Astrocyte (in vitro differentiated cells and primary cell): ENCODE results near the gene HBM.

Experiments
- EZH2 ChIP-seq: IDR thresholded peaks from 2 replicates; pipeline ENCODE4 v1.6.1; 2012; ENCODE audit warnings: mild to moderate bottlenecking, low read length, inconsistent platforms; ENCODE audit not compliant: insufficient read depth
- TF ChIP-seq, protein P1 (sequence below): IDR thresholded peaks from 2 replicates; pipeline ENCODE4 v1.5.1; 2011; ENCODE audit warnings: low read depth, mild to moderate bottlenecking, inconsistent platforms, low read length, moderate library complexity; ENCODE audit not compliant: insufficient read depth

DNA sequence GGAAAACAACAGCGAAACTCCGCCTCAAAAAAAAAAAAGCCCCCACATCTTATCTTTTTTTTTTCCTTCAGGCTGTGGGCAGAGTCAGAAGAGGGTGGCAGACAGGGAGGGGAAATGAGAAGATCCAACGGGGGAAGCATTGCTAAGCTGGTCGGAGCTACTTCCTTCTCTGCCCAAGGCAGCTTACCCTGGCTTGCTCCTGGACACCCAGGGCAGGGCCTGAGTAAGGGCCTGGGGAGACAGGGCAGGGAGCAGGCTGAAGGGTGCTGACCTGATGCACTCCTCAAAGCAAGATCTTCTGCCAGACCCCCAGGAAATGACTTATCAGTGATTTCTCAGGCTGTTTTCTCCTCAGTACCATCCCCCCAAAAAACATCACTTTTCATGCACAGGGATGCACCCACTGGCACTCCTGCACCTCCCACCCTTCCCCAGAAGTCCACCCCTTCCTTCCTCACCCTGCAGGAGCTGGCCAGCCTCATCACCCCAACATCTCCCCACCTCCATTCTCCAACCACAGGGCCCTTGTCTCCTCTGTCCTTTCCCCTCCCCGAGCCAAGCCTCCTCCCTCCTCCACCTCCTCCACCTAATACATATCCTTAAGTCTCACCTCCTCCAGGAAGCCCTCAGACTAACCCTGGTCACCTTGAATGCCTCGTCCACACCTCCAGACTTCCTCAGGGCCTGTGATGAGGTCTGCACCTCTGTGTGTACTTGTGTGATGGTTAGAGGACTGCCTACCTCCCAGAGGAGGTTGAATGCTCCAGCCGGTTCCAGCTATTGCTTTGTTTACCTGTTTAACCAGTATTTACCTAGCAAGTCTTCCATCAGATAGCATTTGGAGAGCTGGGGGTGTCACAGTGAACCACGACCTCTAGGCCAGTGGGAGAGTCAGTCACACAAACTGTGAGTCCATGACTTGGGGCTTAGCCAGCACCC lies 9.5 kb downstream of the HBM start:
- no peak for TF ChIP-seq EZH2
- TF ChIP-seq, protein P1, sequence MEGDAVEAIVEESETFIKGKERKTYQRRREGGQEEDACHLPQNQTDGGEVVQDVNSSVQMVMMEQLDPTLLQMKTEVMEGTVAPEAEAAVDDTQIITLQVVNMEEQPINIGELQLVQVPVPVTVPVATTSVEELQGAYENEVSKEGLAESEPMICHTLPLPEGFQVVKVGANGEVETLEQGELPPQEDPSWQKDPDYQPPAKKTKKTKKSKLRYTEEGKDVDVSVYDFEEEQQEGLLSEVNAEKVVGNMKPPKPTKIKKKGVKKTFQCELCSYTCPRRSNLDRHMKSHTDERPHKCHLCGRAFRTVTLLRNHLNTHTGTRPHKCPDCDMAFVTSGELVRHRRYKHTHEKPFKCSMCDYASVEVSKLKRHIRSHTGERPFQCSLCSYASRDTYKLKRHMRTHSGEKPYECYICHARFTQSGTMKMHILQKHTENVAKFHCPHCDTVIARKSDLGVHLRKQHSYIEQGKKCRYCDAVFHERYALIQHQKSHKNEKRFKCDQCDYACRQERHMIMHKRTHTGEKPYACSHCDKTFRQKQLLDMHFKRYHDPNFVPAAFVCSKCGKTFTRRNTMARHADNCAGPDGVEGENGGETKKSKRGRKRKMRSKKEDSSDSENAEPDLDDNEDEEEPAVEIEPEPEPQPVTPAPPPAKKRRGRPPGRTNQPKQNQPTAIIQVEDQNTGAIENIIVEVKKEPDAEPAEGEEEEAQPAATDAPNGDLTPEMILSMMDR = no peak
